GM19463 (cell line): ENCODE measurements around the gene ZNF668.
A peak's percentile ranks its signal among the peaks of the same experiment; 100 is the strongest.

Experiments
- ATAC-seq: cut with Tn5 transposase; IDR thresholded peaks from one replicate; pipeline ENCODE4 v1.9.1; 2021; ENCODE audit warnings: mild to moderate bottlenecking, moderate library complexity; ENCODE audit not compliant: unreplicated experiment

The ZNF668 gene

GRCh38 chr16:31073970-31074813 lies at the start of gene ZNF668, which contains the start of gene ZNF646:
TSS of gene ZNF668 (minus strand) at chr16:31074240. CDS start at chr16:31064459, 9,781 bp downstream.
TSS of gene ZNF646 (plus strand) at chr16:31074422. CDS start at chr16:31076325, 1,903 bp downstream.
- peak; percentile 68 for ATAC-seq

DNA sequence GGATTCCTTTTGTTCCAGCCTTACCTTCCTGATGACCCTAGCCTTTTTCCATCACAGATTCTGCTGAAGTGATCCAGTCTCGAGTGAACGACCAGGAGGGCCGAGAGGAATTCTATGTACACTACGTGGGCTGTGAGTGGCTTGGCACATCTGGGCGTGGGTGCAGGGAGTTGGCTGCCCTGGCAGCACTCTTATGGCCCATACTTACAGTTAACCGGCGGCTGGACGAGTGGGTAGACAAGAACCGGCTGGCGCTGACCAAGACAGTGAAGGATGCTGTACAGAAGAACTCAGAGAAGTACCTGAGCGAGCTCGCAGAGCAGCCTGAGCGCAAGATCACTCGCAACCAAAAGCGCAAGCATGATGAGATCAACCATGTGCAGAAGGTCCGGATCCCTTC lies 46.1 kb upstream of the ZNF668 start:
- no peak for ATAC-seq

DNA sequence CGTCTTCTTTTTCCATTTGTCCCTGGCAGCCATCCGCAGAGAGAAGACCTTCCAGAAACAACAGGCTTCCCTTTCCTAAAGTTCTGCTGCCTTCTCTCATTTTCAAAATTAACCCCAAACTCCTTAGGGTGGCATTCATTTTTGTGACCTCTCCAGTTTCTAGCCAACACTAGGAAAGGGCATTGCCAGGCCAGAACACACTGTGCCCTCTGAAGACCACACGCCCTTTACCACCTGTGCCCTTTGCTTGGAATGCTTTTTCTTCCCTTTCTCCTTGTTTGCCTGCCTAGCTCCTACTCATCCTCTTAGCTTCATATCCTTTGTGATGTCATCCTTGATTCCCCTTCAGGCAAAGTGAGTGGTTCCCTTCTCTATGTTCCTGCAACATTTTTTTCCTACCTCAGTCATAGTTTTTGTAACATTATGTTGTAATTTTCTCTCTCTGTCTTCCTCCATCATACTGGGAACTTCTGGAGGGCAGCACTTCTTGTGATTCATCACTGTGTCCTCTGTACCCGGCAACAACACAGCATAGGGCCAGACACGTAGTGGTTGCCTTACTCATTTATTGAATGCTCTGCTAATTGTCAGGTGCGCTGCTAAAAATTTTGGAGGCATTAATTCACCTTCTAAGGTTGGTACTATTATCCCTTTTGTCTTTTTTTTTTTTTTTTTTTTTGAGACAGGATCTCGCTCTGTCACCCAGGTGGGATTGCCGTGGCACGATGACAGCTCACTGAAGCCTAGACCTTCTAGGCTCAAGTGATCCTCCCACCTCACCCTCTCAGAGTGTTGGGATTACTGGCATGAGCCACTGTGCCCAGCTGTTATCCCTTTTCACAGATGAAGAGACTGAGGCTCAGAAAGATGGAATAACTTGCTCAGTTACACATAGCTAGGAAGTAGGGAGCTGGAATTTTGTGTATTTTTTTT lies 44.4 kb upstream of the ZNF668 start:
- ATAC-seq = no peak

GRCh38 chr16:31117384-31118222 lies 43.6 kb upstream of the ZNF668 start, which contains the start of gene KAT8:
TSS of gene KAT8 (plus strand) at chr16:31117664. CDS start at chr16:31117682, 18 bp downstream.
- ATAC-seq = peak; percentile 82

DNA sequence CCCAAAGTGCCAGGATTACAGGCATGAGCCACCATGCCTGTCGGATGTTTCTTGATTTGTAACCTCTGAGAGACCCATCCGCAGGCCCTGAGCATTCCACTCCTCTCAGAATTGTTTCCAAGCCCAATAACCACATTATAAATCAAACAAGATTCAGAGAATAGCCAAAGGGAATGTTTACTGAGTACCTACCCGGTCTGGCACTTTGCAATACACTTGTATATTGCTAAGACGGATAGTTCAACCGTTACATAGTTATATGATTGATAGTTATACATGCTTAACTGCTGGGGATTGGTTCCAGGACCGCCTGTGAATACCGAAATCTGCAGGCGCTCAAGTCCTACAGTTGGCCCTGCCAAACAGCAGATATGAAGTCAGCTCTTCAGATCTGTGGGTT lies 40.4 kb upstream of the ZNF668 start:
- ATAC-seq = no peak

- no peak for ATAC-seq
Observed at GRCh38 chr16:31113121-31114120, 39.4 kb upstream of the ZNF668 start.

- ATAC-seq = no peak
Observed at GRCh38 chr16:31112711-31113110, 38.7 kb upstream of the ZNF668 start.

DNA sequence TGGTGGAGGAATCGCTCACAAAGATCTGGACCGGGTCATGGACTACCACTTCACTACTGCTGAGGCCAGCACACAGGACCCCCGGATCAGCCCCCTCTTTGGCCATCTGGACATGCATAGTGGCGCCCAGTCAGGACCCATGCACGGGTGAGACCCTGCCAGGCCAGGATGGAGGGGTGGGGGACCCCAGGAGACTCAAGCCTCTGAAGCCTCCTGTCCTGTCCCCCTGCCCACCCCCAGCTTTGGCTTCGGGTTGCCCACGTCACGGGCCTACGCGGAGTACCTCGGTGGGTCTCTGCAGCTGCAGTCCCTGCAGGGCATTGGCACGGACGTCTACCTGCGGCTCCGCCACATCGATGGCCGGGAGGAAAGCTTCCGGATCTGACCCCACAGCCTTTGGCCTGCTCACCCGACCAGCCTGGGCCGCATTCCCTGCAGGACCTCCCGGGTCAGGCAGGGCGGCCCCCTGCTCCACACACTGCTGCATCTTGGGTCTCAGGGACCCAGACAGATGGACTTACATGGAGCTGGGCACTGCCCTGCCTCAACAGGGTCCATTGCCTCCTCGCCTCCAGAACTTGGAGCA lies 37.9 kb upstream of the ZNF668 start:
- no peak for ATAC-seq

GRCh38 chr16:31110106-31111034 lies 36.3 kb upstream of the ZNF668 start:
- no peak for ATAC-seq

DNA sequence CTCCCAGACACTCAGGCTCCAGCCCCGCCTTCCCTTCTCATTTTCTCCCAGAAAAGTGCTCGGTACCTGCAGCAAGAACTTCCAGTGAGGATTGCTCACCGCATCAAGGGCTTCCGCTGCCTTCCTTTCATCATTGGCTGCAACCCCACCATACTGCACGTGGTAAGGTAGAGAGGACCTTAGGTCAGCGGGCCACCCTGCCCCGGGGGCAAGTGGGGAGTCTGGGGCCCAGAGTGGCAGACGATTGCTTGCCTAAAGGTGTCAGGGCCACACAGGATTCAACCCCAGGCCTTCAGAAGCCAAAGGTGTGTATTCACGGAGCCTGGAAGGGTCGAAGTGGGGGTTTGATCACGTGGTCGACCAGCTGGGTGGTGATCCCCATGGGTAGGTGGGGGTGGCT lies 35.6 kb upstream of the ZNF668 start:
- no peak for ATAC-seq

- no peak for ATAC-seq
Observed at GRCh38 chr16:31108794-31109558, 34.9 kb upstream of the ZNF668 start.

GRCh38 chr16:31108035-31108793 lies 34.2 kb upstream of the ZNF668 start, which contains the start of gene BCKDK:
TSS of gene BCKDK (plus strand) at chr16:31108386. CDS start at chr16:31109224, 838 bp downstream.
- peak; percentile 80 for ATAC-seq

DNA sequence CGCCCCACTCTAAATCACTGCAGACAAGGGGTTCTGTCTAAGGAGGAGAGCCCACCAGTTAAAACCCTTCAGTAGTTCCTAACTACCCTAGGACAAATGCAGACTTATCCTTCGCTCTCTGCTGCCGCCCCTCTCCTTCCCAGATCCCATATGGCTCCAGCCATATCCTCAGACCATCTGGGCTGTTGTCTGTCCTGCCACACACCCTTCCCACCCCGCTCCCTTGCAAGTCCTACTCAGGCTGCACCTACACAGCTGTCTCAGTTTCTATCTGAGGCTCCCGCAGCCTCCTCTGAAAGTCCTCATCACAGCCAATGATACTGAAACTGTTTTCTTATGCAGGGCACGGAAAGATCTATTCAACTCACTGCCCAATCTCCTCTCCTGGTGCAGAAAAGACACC lies 33.4 kb upstream of the ZNF668 start:
- ATAC-seq = peak; percentile 61

DNA sequence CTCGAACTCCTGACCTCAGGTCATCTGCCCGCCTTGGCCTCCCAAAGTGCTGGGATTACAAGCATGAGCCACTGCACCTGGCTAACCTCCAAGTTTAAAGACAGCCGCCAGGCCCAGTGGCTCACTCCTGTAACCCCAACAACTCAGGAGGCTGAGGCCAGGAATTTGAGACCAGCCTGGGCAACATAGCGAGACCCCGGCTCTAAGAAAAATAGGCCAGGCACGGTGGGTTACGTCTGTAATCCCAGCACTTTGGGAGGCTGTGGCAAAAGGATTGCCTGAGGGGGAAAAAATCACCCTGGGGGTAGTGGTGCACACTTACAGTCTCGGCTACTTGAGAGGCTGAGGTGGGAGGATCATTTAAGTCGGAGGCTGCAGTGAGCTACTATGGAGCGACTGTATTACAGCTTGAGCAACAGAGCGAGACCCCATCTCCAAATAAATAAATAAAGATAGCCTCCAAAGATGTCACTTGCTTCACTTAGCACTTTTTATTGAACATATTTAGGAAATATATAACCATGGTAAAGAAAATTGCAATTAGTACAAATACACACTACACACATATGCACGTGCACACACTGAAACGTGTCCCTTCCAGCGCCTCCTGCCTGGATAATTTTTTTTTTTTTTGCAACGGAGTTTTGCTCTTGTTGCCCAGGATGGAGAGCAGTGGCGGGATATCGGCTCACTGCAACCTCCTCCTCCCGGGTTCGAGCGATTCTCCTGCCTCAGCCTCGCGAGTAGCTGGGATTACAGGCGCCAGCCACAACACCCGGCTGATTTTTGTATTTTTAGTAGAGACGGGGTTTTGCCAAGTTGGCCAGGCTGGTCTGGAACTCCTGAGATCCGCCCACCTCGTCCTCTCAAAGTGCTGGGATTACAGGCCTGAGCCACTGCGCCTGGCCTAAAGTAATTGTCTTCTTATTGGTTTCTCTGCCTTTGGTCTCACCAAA lies 32.7 kb upstream of the ZNF668 start:
- ATAC-seq = no peak

DNA sequence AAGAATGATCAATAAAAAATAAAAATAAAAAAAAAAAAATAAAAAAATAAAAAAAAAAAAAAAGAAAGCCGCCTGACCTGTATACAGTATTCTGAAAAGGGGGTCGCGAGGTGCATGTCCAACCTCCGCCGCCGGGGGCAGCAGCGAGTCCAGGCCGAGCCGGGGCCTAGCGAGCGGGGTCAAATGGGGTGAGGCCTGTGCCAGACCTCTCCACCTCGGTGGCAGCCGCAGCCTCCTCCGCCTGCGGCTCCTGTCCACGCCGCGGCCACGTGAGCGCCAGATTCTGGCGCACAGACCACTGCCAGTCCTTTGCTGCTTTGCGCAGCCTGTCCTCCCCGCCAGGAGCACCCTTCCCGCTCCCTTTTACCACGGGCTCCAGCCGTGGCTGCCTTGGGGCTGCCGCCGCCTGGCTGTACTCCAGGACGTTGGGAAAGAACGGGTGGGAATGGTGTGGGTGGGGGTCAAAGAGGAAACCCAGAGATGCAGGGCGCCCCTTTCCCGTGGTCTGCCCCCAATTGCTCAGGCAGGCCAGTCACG lies 31.7 kb upstream of the ZNF668 start:
- ATAC-seq = no peak
